Fibroblast of lung (primary cell): ENCODE results near the gene ETFA.

Experiments used
- EZH2 ChIP-seq: IDR thresholded peaks from 2 replicates; pipeline ENCODE4 v1.5.1; 2012; ENCODE audit warnings: low read length, control low read depth, mild to moderate bottlenecking; ENCODE audit errors: missing control alignments
- TF ChIP-seq, protein P1 (sequence below), 2 donors: IDR thresholded peaks in 1 of 2; conservative IDR thresholded peaks in 1 of 2; 1 replicate in 1 of 2; 2 replicates in 1 of 2; pipeline ENCODE4 v1.5.1; 2011 to 2012; ENCODE audit warnings: low read length in 2 of 2, control low read depth in 1 of 2, inconsistent platforms in 1 of 2, low read depth in 1 of 2, mild to moderate bottlenecking in 1 of 2

DNA sequence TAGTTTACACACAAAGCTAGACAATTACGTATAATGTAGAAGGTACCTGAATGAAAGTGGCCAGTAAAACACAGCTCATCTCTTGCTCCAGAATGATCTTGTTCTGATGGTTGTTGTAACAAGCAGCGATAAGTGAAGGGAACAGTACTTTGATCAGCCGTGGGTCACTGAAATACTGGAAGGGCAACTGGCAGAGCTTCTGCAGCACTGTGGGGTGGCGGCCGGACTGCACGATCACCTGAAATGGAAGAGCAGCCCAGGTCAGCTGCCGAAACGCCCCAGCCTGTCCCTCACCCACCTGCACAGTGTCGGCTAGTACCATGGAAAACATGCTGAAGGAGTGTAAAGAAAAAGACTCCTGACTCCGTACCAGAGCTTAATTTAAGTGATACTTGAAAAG lies 42.6 kb upstream of the ETFA start:
- TF ChIP-seq, protein P1, sequence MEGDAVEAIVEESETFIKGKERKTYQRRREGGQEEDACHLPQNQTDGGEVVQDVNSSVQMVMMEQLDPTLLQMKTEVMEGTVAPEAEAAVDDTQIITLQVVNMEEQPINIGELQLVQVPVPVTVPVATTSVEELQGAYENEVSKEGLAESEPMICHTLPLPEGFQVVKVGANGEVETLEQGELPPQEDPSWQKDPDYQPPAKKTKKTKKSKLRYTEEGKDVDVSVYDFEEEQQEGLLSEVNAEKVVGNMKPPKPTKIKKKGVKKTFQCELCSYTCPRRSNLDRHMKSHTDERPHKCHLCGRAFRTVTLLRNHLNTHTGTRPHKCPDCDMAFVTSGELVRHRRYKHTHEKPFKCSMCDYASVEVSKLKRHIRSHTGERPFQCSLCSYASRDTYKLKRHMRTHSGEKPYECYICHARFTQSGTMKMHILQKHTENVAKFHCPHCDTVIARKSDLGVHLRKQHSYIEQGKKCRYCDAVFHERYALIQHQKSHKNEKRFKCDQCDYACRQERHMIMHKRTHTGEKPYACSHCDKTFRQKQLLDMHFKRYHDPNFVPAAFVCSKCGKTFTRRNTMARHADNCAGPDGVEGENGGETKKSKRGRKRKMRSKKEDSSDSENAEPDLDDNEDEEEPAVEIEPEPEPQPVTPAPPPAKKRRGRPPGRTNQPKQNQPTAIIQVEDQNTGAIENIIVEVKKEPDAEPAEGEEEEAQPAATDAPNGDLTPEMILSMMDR (conservative IDR thresholded peaks at IDR 0.05 in 1 of 2, IDR thresholded peaks at IDR 0.05 in 1 of 2; ENCODE audit: low read depth in 1 of 2, low read length in 2 of 2): no peak
- no peak for TF ChIP-seq EZH2
